Ovary (tissue), 3 donors: ENCODE results near the gene CENPP.

Experiments
- POLR2A ChIP-seq: fragments of 450-650 bp; IDR thresholded peaks from one replicate; pipeline ENCODE4 v1.6.1; 2017; ENCODE audit warnings: antibody characterized with exemption, mild to moderate bottlenecking, moderate library complexity
- TF ChIP-seq, protein P1 (sequence below), 3 donors: fragments of 450-650 bp in 2 of 3; fragments of 200-600 bp in 1 of 3; IDR thresholded peaks; one replicate each; pipeline versions ENCODE4 v1.5.1 to v1.8.0; 2016 to 2022; ENCODE audit warnings: antibody characterized with exemption in 3 of 3, mild to moderate bottlenecking in 1 of 3
- donor health status: DM: no; HTN: no; CAD: no.

DNA sequence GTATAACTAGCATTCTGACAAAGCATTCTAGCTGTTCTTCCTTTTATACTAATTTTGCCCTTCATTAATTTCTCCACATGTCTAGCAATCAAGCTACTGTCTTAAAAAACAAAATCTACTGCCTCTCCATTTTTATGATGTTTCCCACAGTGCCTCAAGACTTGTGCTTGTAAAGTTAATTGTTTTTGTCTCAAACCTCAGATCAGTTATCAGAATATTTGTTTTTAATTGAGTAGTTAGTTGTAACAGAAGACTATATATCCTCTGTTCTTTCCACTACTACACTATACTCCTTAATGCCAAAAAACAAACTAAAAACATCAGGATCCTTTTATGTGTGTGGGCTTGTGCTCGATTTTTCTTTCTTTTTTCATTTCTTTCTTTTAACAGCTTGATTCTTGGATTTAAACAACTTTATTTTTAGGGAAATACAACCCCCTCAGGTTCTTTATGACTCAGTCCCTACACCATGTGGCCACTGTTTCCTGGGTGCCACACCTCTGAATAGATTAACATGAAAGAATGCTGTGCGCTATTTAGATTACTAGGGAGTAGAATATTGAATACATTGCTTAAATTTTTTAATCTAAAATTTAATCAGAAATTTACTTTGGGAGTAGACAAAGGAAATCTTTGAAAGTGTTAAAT is 155.4 kb downstream of the CENPP start:
- TF ChIP-seq, protein P1, sequence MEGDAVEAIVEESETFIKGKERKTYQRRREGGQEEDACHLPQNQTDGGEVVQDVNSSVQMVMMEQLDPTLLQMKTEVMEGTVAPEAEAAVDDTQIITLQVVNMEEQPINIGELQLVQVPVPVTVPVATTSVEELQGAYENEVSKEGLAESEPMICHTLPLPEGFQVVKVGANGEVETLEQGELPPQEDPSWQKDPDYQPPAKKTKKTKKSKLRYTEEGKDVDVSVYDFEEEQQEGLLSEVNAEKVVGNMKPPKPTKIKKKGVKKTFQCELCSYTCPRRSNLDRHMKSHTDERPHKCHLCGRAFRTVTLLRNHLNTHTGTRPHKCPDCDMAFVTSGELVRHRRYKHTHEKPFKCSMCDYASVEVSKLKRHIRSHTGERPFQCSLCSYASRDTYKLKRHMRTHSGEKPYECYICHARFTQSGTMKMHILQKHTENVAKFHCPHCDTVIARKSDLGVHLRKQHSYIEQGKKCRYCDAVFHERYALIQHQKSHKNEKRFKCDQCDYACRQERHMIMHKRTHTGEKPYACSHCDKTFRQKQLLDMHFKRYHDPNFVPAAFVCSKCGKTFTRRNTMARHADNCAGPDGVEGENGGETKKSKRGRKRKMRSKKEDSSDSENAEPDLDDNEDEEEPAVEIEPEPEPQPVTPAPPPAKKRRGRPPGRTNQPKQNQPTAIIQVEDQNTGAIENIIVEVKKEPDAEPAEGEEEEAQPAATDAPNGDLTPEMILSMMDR (IDR thresholded peaks at IDR 0.05) = no peak
- TF ChIP-seq POLR2A = no peak
